Astrocyte (in vitro differentiated cells and primary cell): Measurements from ENCODE around the gene KRT6A. TPM values are rescaled to one million over a fixed set of nuclear protein-coding genes. Genes with fewer than 3 reads are reported as not detected.

Experiments used
- DNase-seq: peaks from one replicate; pipeline ENCODE4 v3.0.0-alpha.2; 2010; ENCODE audit warnings: low read depth
- FAIRE-seq: peaks from 2 replicates; lab custom pipeline; 2011; peaks lifted over from hg19 to GRCh38; lab: Jason Lieb, UNC
- H2AFZ ChIP-seq: 2 replicates; pipeline ENCODE4 v1.6.0; 2012; ENCODE audit warnings: low read depth, low read length, inconsistent platforms
- H3K27ac ChIP-seq: 2 replicates; pipeline ENCODE4 v1.5.1; 2011; ENCODE audit warnings: low read depth, low read length, inconsistent platforms
- H3K27me3 ChIP-seq: 2 replicates; pipeline ENCODE4 v1.6.0; 2011; ENCODE audit warnings: low read length, inconsistent platforms; ENCODE audit not compliant: insufficient read depth
- H3K36me3 ChIP-seq: 2 replicates; pipeline ENCODE4 v1.5.1; 2011; ENCODE audit warnings: low read length, inconsistent platforms; ENCODE audit not compliant: insufficient read depth
- H3K4me1 ChIP-seq: 2 replicates; pipeline ENCODE4 v1.5.1; 2011; ENCODE audit warnings: low read length, inconsistent platforms; ENCODE audit not compliant: insufficient read depth
- H3K4me2 ChIP-seq: 2 replicates; pipeline ENCODE4 v1.6.0; 2012; ENCODE audit warnings: low read length, inconsistent platforms
- H3K4me3 ChIP-seq: 2 replicates; pipeline ENCODE4 v1.5.1; 2011; ENCODE audit warnings: low read depth, mild to moderate bottlenecking, low read length, inconsistent platforms; ENCODE audit not compliant: insufficient read depth
- H3K79me2 ChIP-seq: 2 replicates; pipeline ENCODE4 v1.6.0; 2012; ENCODE audit warnings: mild to moderate bottlenecking, low read length, inconsistent platforms; ENCODE audit not compliant: insufficient read depth
- H3K9ac ChIP-seq: 2 replicates; pipeline ENCODE4 v1.6.0; 2012; ENCODE audit warnings: mild to moderate bottlenecking, low read length, inconsistent platforms
- H3K9me3 ChIP-seq: 2 replicates; pipeline ENCODE4 v1.5.1; 2012; ENCODE audit warnings: low read depth, mild to moderate bottlenecking, low read length, inconsistent platforms; ENCODE audit not compliant: insufficient read depth
- H4K20me1 ChIP-seq: 2 replicates; pipeline ENCODE4 v1.6.0; 2012; ENCODE audit warnings: low read length, inconsistent platforms; ENCODE audit not compliant: insufficient read depth
- H3K27ac Mint-ChIP-seq: one replicate; pipeline ENCODE4 v1.8.0; 2021; ENCODE audit warnings: mild to moderate bottlenecking, mixed read lengths; ENCODE audit not compliant: unreplicated experiment
- H3K27me3 Mint-ChIP-seq: one replicate; pipeline ENCODE4 v1.8.0; 2021; ENCODE audit warnings: low read depth, mixed read lengths; ENCODE audit not compliant: unreplicated experiment
- H3K36me3 Mint-ChIP-seq: one replicate; pipeline ENCODE4 v1.8.0; 2021; ENCODE audit warnings: low read depth, mixed read lengths; ENCODE audit not compliant: unreplicated experiment
- H3K4me1 Mint-ChIP-seq: one replicate; pipeline ENCODE4 v1.8.0; 2021; ENCODE audit warnings: low read depth, mixed read lengths; ENCODE audit not compliant: unreplicated experiment
- H3K4me3 Mint-ChIP-seq: one replicate; pipeline ENCODE4 v1.8.0; 2021; ENCODE audit warnings: mild to moderate bottlenecking, moderate library complexity, mixed read lengths; ENCODE audit not compliant: unreplicated experiment
- H3K9me3 Mint-ChIP-seq: one replicate; pipeline ENCODE4 v1.8.0; 2021; ENCODE audit warnings: mild to moderate bottlenecking, mixed read lengths; ENCODE audit not compliant: unreplicated experiment
- EZH2 ChIP-seq: IDR thresholded peaks from 2 replicates; pipeline ENCODE4 v1.6.1; 2012; ENCODE audit warnings: mild to moderate bottlenecking, low read length, inconsistent platforms; ENCODE audit not compliant: insufficient read depth
- total RNA-seq: library from RNA; stranded (reverse); gene quantifications from 2 replicates; pipeline ENCODE4 v1.2.1, GENCODE V29; 2021
- TF ChIP-seq, protein P1 (sequence below): IDR thresholded peaks from 2 replicates; pipeline ENCODE4 v1.5.1; 2011; ENCODE audit warnings: low read depth, mild to moderate bottlenecking, inconsistent platforms, low read length, moderate library complexity; ENCODE audit not compliant: insufficient read depth

KRT6A gene
- total RNA-seq, 1 donor from 2014 or later = 0.95 TPM

DNA sequence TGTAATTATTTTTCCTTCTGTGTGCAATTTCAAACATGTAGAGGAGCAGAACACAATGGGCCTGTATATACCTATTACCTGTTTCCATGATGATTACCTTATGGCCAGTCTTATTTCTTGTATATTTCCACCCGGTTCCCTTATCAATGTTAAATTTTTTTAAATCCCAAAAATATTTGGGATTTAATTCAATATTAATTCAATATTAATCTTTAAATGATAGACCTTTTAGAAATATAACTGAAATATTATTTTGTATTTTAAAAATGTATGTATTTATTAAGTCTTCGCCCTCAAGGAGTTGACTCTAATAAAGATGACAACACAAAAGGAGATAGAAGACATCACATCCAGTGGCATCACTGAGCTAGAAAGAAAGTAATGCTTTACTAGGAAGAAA lies 18.8 kb downstream of the KRT6A start:
- FAIRE-seq = no peak
- no peak overlapping the region for H3K4me2 ChIP-seq

DNA sequence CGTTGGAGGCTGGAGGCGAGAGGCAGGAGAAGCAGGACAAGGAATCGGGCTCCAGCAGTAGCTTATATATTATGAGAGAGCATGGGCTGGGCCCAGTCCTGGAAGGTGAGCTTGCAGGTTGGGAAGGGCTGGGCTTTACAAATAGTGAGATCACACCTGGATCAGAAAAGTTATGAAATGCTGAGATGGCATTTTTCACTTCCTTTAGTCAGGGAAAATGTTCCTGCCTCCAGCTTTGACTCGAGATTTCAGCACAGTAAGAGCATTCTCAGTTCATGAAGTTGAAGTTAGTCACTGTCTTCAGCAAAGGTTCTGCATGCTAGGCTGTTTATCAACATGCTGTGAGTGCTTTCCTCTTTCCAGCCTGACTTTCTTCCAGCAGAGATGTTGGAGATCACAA lies 19.3 kb downstream of the KRT6A start, which contains the start of gene KRT6C:
Gene KRT6C, minus strand, starts transcription at position 38 of the 400 bp plus-strand sequence. CDS start 68 bp downstream, outside the sequence.
- TF ChIP-seq EZH2 = no peak
- TF ChIP-seq, protein P1, sequence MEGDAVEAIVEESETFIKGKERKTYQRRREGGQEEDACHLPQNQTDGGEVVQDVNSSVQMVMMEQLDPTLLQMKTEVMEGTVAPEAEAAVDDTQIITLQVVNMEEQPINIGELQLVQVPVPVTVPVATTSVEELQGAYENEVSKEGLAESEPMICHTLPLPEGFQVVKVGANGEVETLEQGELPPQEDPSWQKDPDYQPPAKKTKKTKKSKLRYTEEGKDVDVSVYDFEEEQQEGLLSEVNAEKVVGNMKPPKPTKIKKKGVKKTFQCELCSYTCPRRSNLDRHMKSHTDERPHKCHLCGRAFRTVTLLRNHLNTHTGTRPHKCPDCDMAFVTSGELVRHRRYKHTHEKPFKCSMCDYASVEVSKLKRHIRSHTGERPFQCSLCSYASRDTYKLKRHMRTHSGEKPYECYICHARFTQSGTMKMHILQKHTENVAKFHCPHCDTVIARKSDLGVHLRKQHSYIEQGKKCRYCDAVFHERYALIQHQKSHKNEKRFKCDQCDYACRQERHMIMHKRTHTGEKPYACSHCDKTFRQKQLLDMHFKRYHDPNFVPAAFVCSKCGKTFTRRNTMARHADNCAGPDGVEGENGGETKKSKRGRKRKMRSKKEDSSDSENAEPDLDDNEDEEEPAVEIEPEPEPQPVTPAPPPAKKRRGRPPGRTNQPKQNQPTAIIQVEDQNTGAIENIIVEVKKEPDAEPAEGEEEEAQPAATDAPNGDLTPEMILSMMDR = no peak
- no peak within 1 kb of the TSS for H2AFZ ChIP-seq
- no peaks in the 10 kb centered on the region for H3K79me2 ChIP-seq
- Mint-ChIP-seq H3K27ac (no peak within 1 kb of the TSS), H3K4me3 (no peak within 1 kb of the TSS), H3K9me3 (peaks cover 4% of the 10 kb centered on the region), H3K4me1 (no peaks in the 10 kb centered on the region), H3K36me3 (no peaks in the 10 kb centered on the region), H3K27me3 (peaks cover 11% of the 10 kb centered on the region)
- no peaks in the 10 kb centered on the region for H3K9me3 ChIP-seq
- H3K36me3 ChIP-seq = no peaks in the 10 kb centered on the region
- H3K9ac ChIP-seq = no peak within 1 kb of the TSS
- H3K4me3 ChIP-seq = no peak within 1 kb of the TSS
- DNase-seq = no peak
- H3K27ac ChIP-seq = no peak within 1 kb of the TSS
- H3K27me3 ChIP-seq = peaks cover 2% of the 10 kb centered on the region
- no peaks in the 10 kb centered on the region for H3K4me1 ChIP-seq
- no peaks in the 10 kb centered on the region for H4K20me1 ChIP-seq
- FAIRE-seq = no peak
- no peak within 1 kb of the TSS for H3K4me2 ChIP-seq

More for the DNA sequence above, 18.8 kb downstream of the KRT6A start:
- no peaks in the 10 kb centered on the region for H3K4me1 ChIP-seq
- H3K9ac ChIP-seq = no peak overlapping the region
- H3K36me3 Mint-ChIP-seq = no peaks in the 10 kb centered on the region
- no peak overlapping the region for H3K27ac ChIP-seq
- peaks cover 2% of the 10 kb centered on the region for H3K27me3 ChIP-seq
- no peak overlapping the region for H3K4me3 ChIP-seq
- H3K79me2 ChIP-seq = no peaks in the 10 kb centered on the region
- H3K9me3 Mint-ChIP-seq = peaks cover 4% of the 10 kb centered on the region
- TF ChIP-seq EZH2 = no peak
- TF ChIP-seq, protein P1 = no peak
- no peak overlapping the region for H3K4me3 Mint-ChIP-seq
- no peaks in the 10 kb centered on the region for H3K4me1 Mint-ChIP-seq
- no peaks in the 10 kb centered on the region for H3K36me3 ChIP-seq
- no peaks in the 10 kb centered on the region for H4K20me1 ChIP-seq
- no peak overlapping the region for H3K27ac Mint-ChIP-seq
- no peak overlapping the region for H2AFZ ChIP-seq
- DNase-seq = no peak
- H3K27me3 Mint-ChIP-seq = peaks cover 10% of the 10 kb centered on the region
- H3K9me3 ChIP-seq = no peaks in the 10 kb centered on the region

DNA sequence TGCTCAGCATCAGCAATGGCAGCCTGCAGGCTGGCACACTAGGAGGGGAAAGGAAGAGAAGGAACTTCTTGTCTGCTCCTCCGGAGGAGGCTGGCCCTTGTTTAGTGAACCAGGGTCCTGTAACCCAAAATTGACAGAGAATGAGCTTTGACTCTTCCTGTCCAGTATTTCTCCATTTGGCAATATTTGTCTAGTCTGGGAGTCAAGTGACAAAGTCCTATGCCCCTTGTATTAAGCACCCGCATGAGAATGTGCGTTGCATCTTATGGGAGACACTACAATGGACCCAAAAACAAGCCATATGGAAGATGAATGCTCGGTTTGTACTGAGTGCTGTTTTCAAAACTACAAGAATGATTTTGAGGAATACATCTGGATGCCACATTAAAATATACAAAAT lies 23.2 kb downstream of the KRT6A start:
- Mint-ChIP-seq H3K36me3 (no peaks in the 10 kb centered on the region), H3K9me3 (no peaks in the 10 kb centered on the region), H3K4me1 (no peaks in the 10 kb centered on the region), H3K4me3 (no peak overlapping the region), H3K27ac (no peak overlapping the region), H3K27me3 (peaks cover 12% of the 10 kb centered on the region)
- Histone ChIP-seq H3K27ac (no peak overlapping the region), H4K20me1 (no peaks in the 10 kb centered on the region), H3K9ac (no peak overlapping the region), H3K4me1 (no peaks in the 10 kb centered on the region), H3K4me2 (no peak overlapping the region), H3K79me2 (no peaks in the 10 kb centered on the region), H2AFZ (no peak overlapping the region), H3K9me3 (no peaks in the 10 kb centered on the region), H3K4me3 (no peak overlapping the region), H3K36me3 (no peaks in the 10 kb centered on the region), H3K27me3 (no peaks in the 10 kb centered on the region)
- FAIRE-seq (no peak), DNase-seq (no peak)
- TF ChIP-seq, protein P1 = no peak
- no peak for TF ChIP-seq EZH2
